ENCODE data around the gene MAP4K4.

The MAP4K4 gene

GRCh38 chr2:101697124-101698013 is at the start of gene MAP4K4:
TSS of gene MAP4K4 (plus strand) at chr2:101697707. CDS start at chr2:101698081, 374 bp downstream.
- DNase-seq, result peak; percentile 76

GRCh38 chr2:101653469-101653868 is 44.0 kb upstream of the MAP4K4 start:
- DNase-seq, result no peak

- DNase-seq, result no peak
These were observed 41.6 kb upstream of the MAP4K4 start for GRCh38 chr2:101655702-101656422.

- DNase-seq, result no peak
These were observed 39.7 kb upstream of the MAP4K4 start for GRCh38 chr2:101657787-101658186.

- no peak for DNase-seq
These were observed 39.1 kb upstream of the MAP4K4 start for GRCh38 chr2:101658387-101658786.

- DNase-seq, result no peak
These were observed 32.2 kb upstream of the MAP4K4 start for GRCh38 chr2:101665312-101665711.

GRCh38 chr2:101667823-101668222 is 29.7 kb upstream of the MAP4K4 start:
- no peak for DNase-seq

GRCh38 chr2:101672047-101672446 is 25.5 kb upstream of the MAP4K4 start:
- DNase-seq, result no peak

- DNase-seq, result no peak
These were observed 23.6 kb upstream of the MAP4K4 start for GRCh38 chr2:101673920-101674319.

GRCh38 chr2:101675512-101675911 is 22.0 kb upstream of the MAP4K4 start:
- no peak for DNase-seq

GRCh38 chr2:101676674-101677073 is 20.8 kb upstream of the MAP4K4 start:
- no peak for DNase-seq

GRCh38 chr2:101677658-101678057 is 19.8 kb upstream of the MAP4K4 start:
- DNase-seq, result no peak

- DNase-seq, result no peak
These were observed 19.1 kb upstream of the MAP4K4 start for GRCh38 chr2:101678379-101678778.

- DNase-seq, result no peak
These were observed 18.3 kb upstream of the MAP4K4 start for GRCh38 chr2:101679037-101679726.

GRCh38 chr2:101679801-101680487 is 17.6 kb upstream of the MAP4K4 start:
- DNase-seq, result no peak

- DNase-seq, result no peak
These were observed 15.2 kb upstream of the MAP4K4 start for GRCh38 chr2:101682311-101682710.

- no peak for DNase-seq
These were observed 13.2 kb upstream of the MAP4K4 start for GRCh38 chr2:101684313-101684712.

GRCh38 chr2:101688261-101688660 is 9.2 kb upstream of the MAP4K4 start:
- DNase-seq, result no peak

GRCh38 chr2:101689114-101689825 is 8.2 kb upstream of the MAP4K4 start:
- no peak for DNase-seq

GRCh38 chr2:101690547-101691152 is 6.9 kb upstream of the MAP4K4 start:
- no peak for DNase-seq

GRCh38 chr2:101692041-101692440 is 5.5 kb upstream of the MAP4K4 start:
- DNase-seq, result no peak

GRCh38 chr2:101692766-101693165 is 4.7 kb upstream of the MAP4K4 start:
- no peak for DNase-seq

All from CD4-positive, alpha-beta T cell treated with Interferon gamma for 1 hour (primary cell).